ENCODE measurements around the gene MPO. TPM values are rescaled to one million over a fixed set of nuclear protein-coding genes. Genes with fewer than 3 reads are reported as not detected.
A peak's percentile ranks its signal among the peaks of the same experiment; 100 is the strongest.

The MPO gene
- total and polyA plus RNA-seq, 10 of the 15 experiments (the other 5 are each of a cell fraction or from before 2014, with no cell fraction given) = 0.06 to 0.49 (median 0.14) TPM

- TF ChIP-seq BCLAF1 (IDR thresholded peaks at IDR 0.05) (no peak), PRDM15 (CRISPR knock-in tag; IDR thresholded peaks at IDR 0.05) (no peak)
These were observed 35.8 kb downstream of the MPO start (continued) for GRCh38 chr17:58244963-58245362.

- no peaks in the 10 kb centered on the region for H3K79me2 ChIP-seq (ENCODE audit: control insufficient read depth, insufficient read depth, low read length)
- no peak overlapping the region for H3K4me2 ChIP-seq (ENCODE audit: control insufficient read depth, insufficient read depth)
- DNase-seq (ENCODE audit: low read depth, low spot score) (no peak), ATAC-seq (peak; percentile 90), FAIRE-seq (no peak)
- no peak overlapping the region for H2AFZ ChIP-seq (ENCODE audit: control insufficient read depth, low read depth, low read length)
- peaks cover 0 to 3% of the 10 kb centered on the region in 2 experiments; a peak in 1 of 4 replicates for H3K27me3 ChIP-seq (replicated peaks in 1 of 2; ENCODE audit: control insufficient read depth in 2 of 2, insufficient read depth in 2 of 2, low read length in 1 of 2)
- no peak overlapping the region for H3K4me3 ChIP-seq
- RAD21 ChIA-PET (ENCODE audit: unreplicated experiment) = interaction anchor here (0.6 to 0.9 kb wide), 2 partner anchors 42 to 493 kb away, joined by 3 read pairs; no protein-coding TSS in a partner anchor
- SMC1A ChIA-PET (ENCODE audit: uncharacterized antibody, unreplicated experiment) = interaction anchor here (0.6 to 2.0 kb wide), 4 partner anchors 10 to 76 kb away, joined by 3 to 12 read pairs (median 3); no protein-coding TSS in a partner anchor
- no peaks in the 10 kb centered on the region for H3K9me3 ChIP-seq (replicated peaks; ENCODE audit: control insufficient read depth, insufficient read depth, low read length)
- CTCF ChIA-PET = interaction anchor here (0.7 to 1.9 kb wide), 2 partner anchors 10 to 459 kb away, joined by 4 to 7 read pairs; no protein-coding TSS in a partner anchor
- no peak overlapping the region for H3K27ac ChIP-seq (ENCODE audit: control insufficient read depth, insufficient read depth)
- no peaks in the 10 kb centered on the region for H3K4me1 ChIP-seq (ENCODE audit: control insufficient read depth, insufficient read depth, low read length)
- in situ Hi-C loops (cut with MboI) (no loop called here), intact Hi-C loops (cut with micrococcal nuclease; ENCODE audit: unreplicated experiment) (no loop called here)
- H3K9ac ChIP-seq (ENCODE audit: control insufficient read depth, insufficient read depth, low read length) = no peak overlapping the region
- no TSS peak for BruUV-seq (replicated peaks)
- WGBS (ENCODE audit: insufficient coverage, insufficient replicate concordance, low lambda C conversion rate, missing lambda C conversion rate) = 2% methylated on average over 4 of the region's 4 CpGs
- POLR2A ChIA-PET = interaction anchor here (0.5 to 0.6 kb wide), 2 partner anchors 165 to 315 kb away, joined by 3 to 5 read pairs; no protein-coding TSS in a partner anchor
- no peaks in the 10 kb centered on the region for H3K36me3 ChIP-seq (ENCODE audit: control insufficient read depth in 2 of 2, insufficient read depth in 2 of 2, low read length in 1 of 2)
- no peaks in the 10 kb centered on the region for H4K20me1 ChIP-seq (ENCODE audit: control insufficient read depth, insufficient read depth)
- TF ChIP-seq CHD1 (IDR thresholded peaks at IDR 0.05; ENCODE audit: low read depth, low read length) = no peak
- TF ChIP-seq RAD51 (IDR thresholded peaks at IDR 0.05) = no peak
- no peak for TF ChIP-seq ZBED1 (IDR thresholded peaks at IDR 0.05; ENCODE audit: borderline replicate concordance)
- no peak for TF ChIP-seq NR2C2 (IDR thresholded peaks at IDR 0.05; ENCODE audit: borderline replicate concordance, control insufficient read depth, insufficient read length, low read depth)
- TF ChIP-seq TCF3 (IDR thresholded peaks at IDR 0.05; ENCODE audit: borderline replicate concordance, insufficient read depth, low read depth, low read length) = no peak
- TF ChIP-seq CBX3 (IDR thresholded peaks at IDR 0.05; ENCODE audit: borderline replicate concordance, low read depth) = no peak
- TF ChIP-seq E4F1 (IDR thresholded peaks at IDR 0.05; ENCODE audit: borderline replicate concordance, partially characterized antibody) = no peak
- TF ChIP-seq GATAD2B (conservative IDR thresholded peaks at IDR 0.05; ENCODE audit: low read depth) = no peak
These were observed 38.5 kb downstream of the MPO start for GRCh38 chr17:58242171-58242784.

All from GM12878 (cell line).